Loucy (cell line): Measurements from ENCODE around the gene RAET1G.

Experiments used
- H2AFZ ChIP-seq: fragments of 200-600 bp; sonication (generic); 2 replicates; pipeline ENCODE4 v1.6.0; 2016; ENCODE audit warnings: antibody characterized with exemption, mild to moderate bottlenecking, low read length, moderate library complexity
- H3F3A ChIP-seq: fragments of 200-600 bp; 2 replicates; pipeline ENCODE4 v1.6.0; 2016; ENCODE audit warnings: antibody characterized with exemption, low read depth, mild to moderate bottlenecking
- H3K27me3 ChIP-seq: fragments of 200-600 bp; sonication (generic); 2 replicates; pipeline ENCODE4 v1.6.1; 2014; ENCODE audit warnings: low read length, mild to moderate bottlenecking; ENCODE audit not compliant: insufficient read depth, poor library complexity, severe bottlenecking
- H3K36me3 ChIP-seq: fragments of 200-600 bp; sonication (generic); 2 replicates; pipeline ENCODE4 v1.6.1; 2016; ENCODE audit warnings: low read length; ENCODE audit not compliant: insufficient read depth
- H3K4me1 ChIP-seq: fragments of 200-600 bp; sonication (generic); 2 replicates; pipeline ENCODE4 v1.5.1; 2014; ENCODE audit warnings: low read length, mild to moderate bottlenecking; ENCODE audit not compliant: insufficient read depth, poor library complexity, severe bottlenecking
- H3K4me2 ChIP-seq: fragments of 200-600 bp; sonication (generic); 2 replicates; pipeline ENCODE4 v1.6.0; 2014; ENCODE audit warnings: antibody characterized with exemption, low read length, low read depth, mild to moderate bottlenecking; ENCODE audit not compliant: poor library complexity, severe bottlenecking
- H3K4me3 ChIP-seq: fragments of 200-600 bp; sonication (generic); 2 replicates; pipeline ENCODE4 v1.5.1; 2014; ENCODE audit warnings: low read length, mild to moderate bottlenecking, mixed read lengths; ENCODE audit not compliant: poor library complexity, severe bottlenecking
- H3K79me2 ChIP-seq: fragments of 200-600 bp; sonication (generic); 2 replicates; pipeline ENCODE4 v1.6.1; 2014; ENCODE audit warnings: low read length; ENCODE audit not compliant: insufficient read depth
- H3K9ac ChIP-seq: fragments of 200-600 bp; sonication (generic); 2 replicates; pipeline ENCODE4 v1.6.0; 2014; ENCODE audit warnings: mild to moderate bottlenecking, low read depth, low read length, moderate library complexity; ENCODE audit not compliant: poor library complexity, severe bottlenecking
- H3K9me2 ChIP-seq: fragments of 200-600 bp; sonication (generic); replicated peaks from 2 replicates; pipeline ENCODE4 v1.6.1; 2016; ENCODE audit warnings: low read depth, low read length, mixed read lengths
- H3K9me3 ChIP-seq: fragments of 200-600 bp; sonication (generic); 2 replicates; pipeline ENCODE4 v1.6.1; 2014; ENCODE audit warnings: mild to moderate bottlenecking, antibody characterized with exemption, low read length, low read depth; ENCODE audit not compliant: insufficient read depth
- H4K20me1 ChIP-seq: fragments of 200-600 bp; sonication (generic); 2 replicates; pipeline ENCODE4 v1.6.0; 2014; ENCODE audit warnings: antibody characterized with exemption, low read length, mild to moderate bottlenecking; ENCODE audit not compliant: insufficient read depth, poor library complexity, severe bottlenecking
- EZH2phosphoT487 ChIP-seq: fragments of 200-600 bp; IDR thresholded peaks from 2 replicates; pipeline ENCODE4 v1.6.1; 2018; ENCODE audit warnings: antibody characterized with exemption, mild to moderate bottlenecking, moderate library complexity, borderline replicate concordance
- TF ChIP-seq, protein P1 (sequence below): fragments of 200-600 bp; sonication (generic); conservative IDR thresholded peaks from 2 replicates; pipeline ENCODE4 v1.5.1; 2014; ENCODE audit warnings: mild to moderate bottlenecking, antibody characterized with exemption, low read length

RAET1G gene

DNA sequence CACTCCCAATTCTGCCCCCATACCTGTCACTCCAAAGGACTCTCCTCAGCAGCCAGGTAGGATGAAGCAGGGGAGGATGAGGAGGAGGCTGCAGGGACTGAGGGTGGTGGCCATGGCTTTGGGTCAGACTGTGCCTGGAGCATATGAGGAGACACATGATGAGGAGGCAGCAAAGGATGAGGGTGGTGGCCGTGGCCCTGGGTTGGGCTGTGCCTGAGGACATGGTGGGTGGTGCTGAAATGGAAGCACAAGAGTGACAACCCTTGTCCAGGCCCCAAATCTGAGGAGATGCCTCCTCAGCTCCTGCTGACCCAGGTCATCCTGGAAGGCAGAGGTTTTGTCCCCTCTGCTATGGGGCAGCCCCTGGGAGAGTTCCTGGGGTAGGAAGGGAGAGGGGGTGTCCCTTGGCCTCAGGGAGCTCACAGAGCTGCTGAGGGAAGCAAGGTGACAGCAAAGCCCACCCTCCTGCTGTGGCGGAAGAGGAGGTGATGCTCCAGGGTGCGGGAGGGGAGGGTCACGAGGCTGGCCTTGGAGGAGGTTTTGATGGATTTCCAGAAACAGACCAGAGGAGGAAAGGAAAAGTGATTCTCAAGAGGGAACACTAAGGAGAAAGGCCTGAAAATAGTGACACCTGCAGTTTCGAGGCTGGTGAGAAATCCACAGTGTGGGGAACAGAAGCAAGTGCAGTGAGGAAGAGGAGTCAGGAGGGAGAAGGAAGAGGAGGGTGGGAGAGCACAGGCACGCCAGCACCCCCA is 4.6 kb downstream of the RAET1G start:
- Histone ChIP-seq H3K9me2 (no peaks in the 10 kb centered on the region), H3K79me2 (no peaks in the 10 kb centered on the region), H3K4me3 (no peak overlapping the region), H3K4me2 (no peak overlapping the region), H3K4me1 (peaks cover 3% of the 10 kb centered on the region), H3K27me3 (no peaks in the 10 kb centered on the region), H3K36me3 (no peaks in the 10 kb centered on the region), H3F3A (no peaks in the 10 kb centered on the region), H4K20me1 (no peaks in the 10 kb centered on the region), H3K9me3 (no peaks in the 10 kb centered on the region), H3K9ac (no peak overlapping the region), H2AFZ (no peak overlapping the region)
- TF ChIP-seq, protein P1, sequence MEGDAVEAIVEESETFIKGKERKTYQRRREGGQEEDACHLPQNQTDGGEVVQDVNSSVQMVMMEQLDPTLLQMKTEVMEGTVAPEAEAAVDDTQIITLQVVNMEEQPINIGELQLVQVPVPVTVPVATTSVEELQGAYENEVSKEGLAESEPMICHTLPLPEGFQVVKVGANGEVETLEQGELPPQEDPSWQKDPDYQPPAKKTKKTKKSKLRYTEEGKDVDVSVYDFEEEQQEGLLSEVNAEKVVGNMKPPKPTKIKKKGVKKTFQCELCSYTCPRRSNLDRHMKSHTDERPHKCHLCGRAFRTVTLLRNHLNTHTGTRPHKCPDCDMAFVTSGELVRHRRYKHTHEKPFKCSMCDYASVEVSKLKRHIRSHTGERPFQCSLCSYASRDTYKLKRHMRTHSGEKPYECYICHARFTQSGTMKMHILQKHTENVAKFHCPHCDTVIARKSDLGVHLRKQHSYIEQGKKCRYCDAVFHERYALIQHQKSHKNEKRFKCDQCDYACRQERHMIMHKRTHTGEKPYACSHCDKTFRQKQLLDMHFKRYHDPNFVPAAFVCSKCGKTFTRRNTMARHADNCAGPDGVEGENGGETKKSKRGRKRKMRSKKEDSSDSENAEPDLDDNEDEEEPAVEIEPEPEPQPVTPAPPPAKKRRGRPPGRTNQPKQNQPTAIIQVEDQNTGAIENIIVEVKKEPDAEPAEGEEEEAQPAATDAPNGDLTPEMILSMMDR, result no peak

DNA sequence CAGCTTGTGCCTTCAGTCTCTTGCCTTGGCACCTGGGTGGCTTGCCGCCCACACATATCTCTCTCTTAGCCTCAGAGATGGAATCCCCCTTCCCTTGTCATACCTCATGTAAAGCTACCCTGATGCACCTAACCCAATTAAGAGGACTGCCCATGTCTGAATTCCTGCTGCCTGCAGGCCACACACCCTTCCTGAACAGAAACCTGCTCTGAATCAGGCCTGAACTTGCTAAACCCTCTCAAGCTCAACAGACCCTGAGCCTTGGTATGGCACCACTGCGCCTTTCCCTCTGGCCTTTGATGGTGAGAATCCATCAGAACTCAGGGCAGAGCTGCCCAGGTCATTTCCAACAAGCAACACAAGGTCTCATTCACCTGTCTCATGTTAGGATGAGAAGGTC is 5.2 kb downstream of the RAET1G start:
- no peaks in the 10 kb centered on the region for H3K79me2 ChIP-seq
- H3K9me3 ChIP-seq, result no peaks in the 10 kb centered on the region
- no peaks in the 10 kb centered on the region for H3K36me3 ChIP-seq
- no peak overlapping the region for H3K4me3 ChIP-seq
- H3K9ac ChIP-seq, result no peak overlapping the region
- H2AFZ ChIP-seq, result no peak overlapping the region
- H3K4me1 ChIP-seq, result peaks cover 2% of the 10 kb centered on the region
- no peaks in the 10 kb centered on the region for H4K20me1 ChIP-seq
- no peak for TF ChIP-seq EZH2phosphoT487
- no peaks in the 10 kb centered on the region for H3K9me2 ChIP-seq
- no peak overlapping the region for H3K4me2 ChIP-seq
- no peaks in the 10 kb centered on the region for H3K27me3 ChIP-seq
- no peaks in the 10 kb centered on the region for H3F3A ChIP-seq

DNA sequence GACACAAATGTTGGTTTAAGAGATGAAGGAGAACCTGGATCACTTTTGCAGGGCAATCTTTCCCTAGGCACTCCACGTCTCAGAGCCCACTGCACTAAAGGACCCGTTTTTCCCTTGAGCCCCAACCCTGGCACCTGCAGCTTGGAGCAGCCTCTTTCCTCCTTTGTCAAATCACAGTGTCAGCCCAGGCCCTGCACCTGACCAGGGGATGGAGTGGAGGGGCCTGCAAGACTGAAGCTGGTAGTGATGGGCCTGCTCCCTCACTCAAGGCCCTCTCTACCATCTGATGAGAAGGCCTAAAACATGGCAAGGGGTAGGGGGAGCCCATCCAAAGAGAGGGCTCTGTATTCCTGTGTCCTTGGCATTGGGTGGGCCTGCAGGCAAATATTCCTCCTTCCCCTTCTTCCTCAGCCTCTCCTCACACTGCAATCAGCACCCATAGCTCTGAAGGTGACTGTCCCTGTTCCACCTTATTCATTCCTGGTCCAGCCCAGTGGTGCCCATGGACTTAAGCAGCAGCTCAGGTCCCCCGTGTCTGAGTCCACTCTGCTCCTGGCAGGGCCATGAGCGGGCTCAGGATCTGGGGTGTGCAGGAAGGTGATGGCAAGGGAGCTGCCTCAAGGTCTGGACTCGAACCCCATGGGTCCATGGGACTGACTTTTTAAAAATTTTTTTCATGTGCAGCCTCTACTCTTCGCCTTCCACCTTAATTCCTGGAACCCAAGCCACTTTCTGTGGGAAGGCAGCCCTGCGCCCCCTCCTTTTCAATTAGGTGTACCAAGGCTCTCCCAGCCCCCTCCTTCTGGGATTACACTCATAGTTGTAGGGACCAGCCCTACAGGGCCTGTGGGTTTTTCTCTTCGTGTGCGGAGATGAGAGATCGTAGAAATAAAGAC is 6.7 kb downstream of the RAET1G start:
- no peak overlapping the region for H2AFZ ChIP-seq
- no peaks in the 10 kb centered on the region for H3K9me3 ChIP-seq
- no peaks in the 10 kb centered on the region for H3K9me2 ChIP-seq
- H3K4me1 ChIP-seq, result no peaks in the 10 kb centered on the region
- no peak overlapping the region for H3K4me2 ChIP-seq
- no peak overlapping the region for H3K4me3 ChIP-seq
- no peaks in the 10 kb centered on the region for H3K79me2 ChIP-seq
- H3K27me3 ChIP-seq, result no peaks in the 10 kb centered on the region
- no peak overlapping the region for H3K9ac ChIP-seq
- no peaks in the 10 kb centered on the region for H3K36me3 ChIP-seq
- TF ChIP-seq, protein P1, result no peak
- TF ChIP-seq EZH2phosphoT487, result no peak
- no peaks in the 10 kb centered on the region for H4K20me1 ChIP-seq
- H3F3A ChIP-seq, result no peaks in the 10 kb centered on the region
